GM19372 (cell line): ENCODE data around the gene CRLF1.

Experiments
- ATAC-seq: cut with Tn5 transposase; IDR thresholded peaks from one replicate; pipeline ENCODE4 v1.9.1; 2021; ENCODE audit warnings: mild to moderate bottlenecking, low read depth, moderate library complexity; ENCODE audit not compliant: unreplicated experiment

The CRLF1 gene

DNA sequence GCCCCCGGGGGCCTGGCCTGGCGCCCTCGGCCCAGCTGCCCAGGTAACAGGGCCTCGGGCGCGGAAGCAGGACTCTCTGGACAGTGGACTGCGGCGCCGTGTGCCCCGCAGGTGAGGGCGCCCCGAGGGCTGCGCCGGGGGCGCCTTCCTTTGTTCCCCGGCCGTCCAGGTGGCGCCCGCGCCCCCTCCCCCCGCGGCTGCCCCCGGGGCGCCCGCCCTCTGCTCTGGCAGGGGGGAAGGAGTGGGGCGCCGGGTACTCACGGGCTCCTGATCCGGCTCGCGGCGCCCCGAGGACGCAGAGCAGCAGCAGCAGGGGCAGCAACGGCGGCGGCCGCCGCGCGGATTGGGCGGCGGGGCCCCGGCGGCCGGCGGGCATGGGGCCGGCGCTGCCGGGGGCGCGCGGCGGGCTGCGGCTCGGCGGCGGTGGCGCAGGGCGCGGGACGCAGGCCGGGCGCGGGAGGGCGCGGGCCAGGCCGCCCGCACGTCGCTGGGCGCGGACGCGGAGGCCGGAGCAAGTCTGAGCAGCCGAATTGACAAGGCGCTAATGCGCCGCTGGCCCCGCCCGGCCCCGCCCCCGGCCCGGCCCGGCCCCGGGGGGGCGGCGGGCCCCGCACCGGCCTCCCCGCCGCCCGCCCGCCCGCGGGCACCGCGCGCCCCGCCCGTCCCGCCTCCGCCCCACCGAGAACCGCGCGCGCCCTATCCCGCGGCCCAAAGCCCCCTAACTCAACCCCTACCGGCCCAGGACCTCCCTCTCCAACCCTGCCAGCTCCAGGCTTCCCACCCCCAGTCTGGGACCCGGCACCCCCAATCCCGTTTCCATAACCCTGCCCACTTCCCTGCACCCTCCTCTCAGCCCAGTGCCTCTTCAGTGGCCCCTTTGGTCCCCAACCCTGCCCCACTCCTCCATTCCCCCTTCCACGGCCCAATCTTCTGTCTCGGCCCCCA lies at the start of gene CRLF1:
CRLF1 (minus strand) TSS at position 519 of the 945 bp plus-strand sequence; CDS start at position 376, 143 bp downstream.
- no peak for ATAC-seq

DNA sequence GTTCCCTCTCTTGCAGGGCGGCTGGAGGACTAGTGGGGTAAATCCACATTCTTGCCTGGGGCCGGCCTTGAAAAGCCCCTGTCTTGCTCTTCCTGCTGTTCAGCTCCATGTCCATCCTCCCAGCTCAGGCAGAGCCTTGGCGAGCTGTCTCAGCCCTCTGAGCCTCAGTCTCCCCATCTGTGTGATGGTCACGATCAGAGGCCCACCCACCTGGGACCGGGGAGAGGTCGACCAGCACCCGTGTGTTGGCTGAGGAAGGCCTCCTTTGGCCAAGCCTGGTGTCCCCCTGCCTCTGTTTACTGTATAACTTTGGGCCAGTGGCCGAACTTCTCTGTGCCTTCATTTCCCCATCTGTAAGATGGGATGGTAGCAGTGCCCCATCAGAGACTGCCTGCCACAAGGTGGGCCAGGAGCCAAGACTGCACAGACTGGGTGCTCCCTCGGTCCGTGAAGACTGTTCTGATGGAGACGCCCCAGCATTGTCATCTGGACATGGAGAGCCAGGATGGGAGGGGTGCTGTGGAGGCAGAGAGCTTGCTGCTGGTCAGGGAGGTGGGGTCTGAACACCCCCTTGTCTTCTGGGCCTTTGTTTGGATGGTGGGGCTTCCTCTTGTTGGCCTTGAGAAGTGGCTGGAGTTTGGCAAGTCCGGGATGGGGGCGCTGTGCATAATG lies 48.7 kb upstream of the CRLF1 start:
- ATAC-seq = no peak

- ATAC-seq = no peak
Measured at GRCh38 chr19:18654469-18654868, 47.9 kb upstream of the CRLF1 start.

DNA sequence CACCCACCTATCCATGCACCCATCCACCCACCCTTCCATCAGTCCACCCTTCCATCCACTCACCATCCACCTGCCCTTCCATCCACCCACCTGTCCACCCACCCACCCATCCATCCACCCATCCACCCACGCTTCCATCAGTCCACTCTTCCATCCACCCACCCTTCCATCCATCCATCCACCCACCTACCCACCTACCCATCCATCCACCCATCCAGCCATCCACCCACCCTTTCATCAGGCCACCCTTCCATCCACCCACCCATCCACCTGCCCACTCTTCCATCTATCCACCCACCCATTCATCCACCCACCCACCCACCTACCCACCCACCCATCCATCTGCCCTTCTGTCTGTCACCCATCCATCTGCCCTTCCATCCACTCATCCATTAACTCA lies 47.3 kb upstream of the CRLF1 start:
- ATAC-seq = no peak

DNA sequence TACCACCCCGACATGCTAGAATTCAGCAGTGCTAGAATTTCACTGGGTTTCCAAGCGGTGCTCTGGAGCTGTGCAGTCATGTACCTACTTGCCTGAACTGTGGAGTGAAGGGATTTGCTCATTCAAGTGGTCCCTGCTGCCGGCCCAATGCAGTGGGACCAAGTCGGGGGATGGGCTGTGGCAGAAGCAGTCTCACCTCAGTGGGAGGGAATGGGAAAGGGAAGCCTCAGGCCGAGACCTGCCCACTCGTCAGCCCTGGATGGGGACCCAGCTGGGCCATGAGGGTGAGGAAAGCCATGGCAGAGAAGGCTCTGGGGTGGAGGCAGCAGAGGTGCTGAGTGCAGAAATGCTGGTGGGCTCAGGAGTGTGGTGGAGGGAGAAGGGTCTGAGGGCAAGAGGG lies 45.1 kb upstream of the CRLF1 start:
- ATAC-seq = no peak

DNA sequence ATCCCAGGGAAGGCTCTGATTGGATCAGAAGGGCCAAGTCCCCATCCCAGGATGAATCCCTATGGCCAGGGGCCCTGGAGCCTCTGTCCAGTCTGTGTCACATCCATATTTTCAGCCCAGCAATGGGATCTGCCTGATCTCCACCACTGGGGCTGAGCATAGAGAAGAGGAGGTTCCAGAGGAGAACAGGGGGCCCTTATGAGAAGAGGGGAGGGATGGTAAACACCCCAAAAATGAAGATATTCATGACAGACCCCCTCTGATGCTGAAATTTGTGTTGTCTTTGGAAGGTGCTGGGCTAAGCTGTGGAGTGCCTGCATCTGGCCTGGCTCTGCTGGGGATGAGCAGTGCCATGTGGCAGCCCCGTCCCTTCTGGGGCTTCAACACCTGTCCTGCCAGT lies 44.7 kb upstream of the CRLF1 start:
- no peak for ATAC-seq

- no peak for ATAC-seq
Measured at GRCh38 chr19:18650468-18651041, 44.0 kb upstream of the CRLF1 start.

- no peak for ATAC-seq
Measured at GRCh38 chr19:18650021-18650390, 43.4 kb upstream of the CRLF1 start.

DNA sequence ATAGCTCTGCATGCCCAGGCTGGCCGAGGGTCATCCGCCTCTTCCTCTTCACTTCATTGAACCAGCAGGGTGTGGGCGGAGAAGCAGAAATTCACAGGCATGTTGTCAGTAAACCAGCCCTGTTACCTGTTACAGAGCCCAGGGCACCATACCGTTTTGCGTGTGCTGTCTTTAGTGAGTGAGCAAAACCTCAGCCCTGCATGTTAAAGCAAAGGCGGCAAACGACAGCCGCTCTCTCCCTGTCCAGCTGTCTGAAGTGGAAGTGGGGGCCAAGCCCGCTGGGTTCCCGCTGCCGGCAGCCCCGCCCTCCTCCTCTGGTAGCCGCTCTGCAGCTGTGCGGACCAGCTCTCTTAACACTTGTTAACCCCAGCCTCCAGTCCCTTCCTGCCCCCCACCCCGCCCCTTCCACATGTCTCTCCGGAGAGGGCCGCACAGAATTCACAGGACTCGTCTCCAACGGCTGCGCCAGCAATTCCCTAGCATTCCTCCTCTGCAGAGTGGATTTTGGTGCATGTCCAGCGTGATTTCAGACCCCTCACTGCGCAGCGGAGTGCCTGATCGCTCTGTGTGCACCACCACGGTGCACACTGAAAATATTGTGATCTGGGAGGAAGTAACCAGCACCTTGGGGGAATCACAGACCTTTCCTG lies 42.9 kb upstream of the CRLF1 start:
- ATAC-seq = no peak

GRCh38 chr19:18648973-18649315 lies 42.3 kb upstream of the CRLF1 start:
- ATAC-seq = no peak

DNA sequence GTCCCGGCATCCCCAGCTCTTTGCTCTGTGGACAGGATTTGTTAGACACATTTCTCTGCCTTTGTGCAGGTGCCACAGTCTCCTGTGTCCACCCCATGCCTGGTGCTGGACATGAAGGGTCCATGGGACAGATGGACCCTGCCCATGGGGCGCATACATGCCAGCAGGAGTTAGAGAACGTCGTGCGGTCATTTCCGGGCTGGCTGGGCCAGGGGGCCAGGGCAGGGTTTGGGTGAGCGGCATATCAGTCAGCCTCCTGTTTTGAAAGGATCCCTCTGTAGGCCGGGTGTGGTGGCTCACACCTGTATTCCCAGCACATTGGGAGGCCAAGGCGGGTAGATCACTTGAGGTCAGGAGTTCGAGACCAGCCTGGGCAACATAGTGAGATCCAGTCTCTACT lies 41.2 kb upstream of the CRLF1 start:
- ATAC-seq = no peak

GRCh38 chr19:18647371-18647767 lies 40.8 kb upstream of the CRLF1 start:
- ATAC-seq = no peak

- no peak for ATAC-seq
Measured at GRCh38 chr19:18646535-18647370, 40.2 kb upstream of the CRLF1 start.

GRCh38 chr19:18645035-18645511 lies 38.5 kb upstream of the CRLF1 start:
- no peak for ATAC-seq

GRCh38 chr19:18644196-18645034 lies 37.8 kb upstream of the CRLF1 start:
- ATAC-seq = no peak

DNA sequence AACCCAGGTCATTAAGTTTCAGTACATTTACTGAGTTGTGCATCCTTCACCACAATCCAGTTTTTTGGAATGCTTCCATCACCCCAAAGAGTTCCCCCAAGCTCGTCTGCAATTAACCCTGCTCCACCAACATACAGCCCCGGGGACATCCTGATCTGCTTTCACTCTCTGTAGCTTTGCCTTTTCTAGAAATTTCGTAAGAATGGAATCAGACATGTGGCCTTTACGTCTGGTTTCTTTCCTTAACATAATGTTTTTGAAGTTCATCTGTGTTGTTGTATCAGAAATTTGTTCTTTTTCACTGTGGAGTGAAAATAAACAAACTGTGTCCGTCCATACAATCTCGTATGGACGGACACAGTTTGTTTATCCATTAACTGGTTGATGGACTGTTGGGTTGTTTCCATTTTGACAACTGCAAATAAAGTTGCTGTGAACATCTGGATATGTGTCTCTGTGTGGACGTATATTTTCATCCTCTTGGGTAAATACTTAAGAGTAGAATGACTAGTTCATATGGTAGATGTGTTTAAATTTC lies 33.2 kb upstream of the CRLF1 start:
- no peak for ATAC-seq

- ATAC-seq = no peak
Measured at GRCh38 chr19:18637673-18638630, 31.4 kb upstream of the CRLF1 start.
